RWPE2 (cell line): ENCODE measurements around the gene DNAJC30.

Experiments
- ATAC-seq: fragments of 200-7000 bp; cut with Tn5 transposase; 3 replicates; pipeline ENCODE4 v1.9.1; 2021; ENCODE audit warnings: low read depth
- DNase-seq: peaks from one replicate; pipeline ENCODE4 v3.0.0-alpha.2; 2020; ENCODE audit warnings: low spot score
- H3K27ac ChIP-seq: fragments of 450-650 bp; 2 replicates; pipeline ENCODE4 v1.5.1; 2017; ENCODE audit warnings: mild to moderate bottlenecking; ENCODE audit not compliant: poor library complexity, severe bottlenecking
- H3K27me3 ChIP-seq: fragments of 250-450 bp; sonication (Bioruptor Pico); 2 replicates; pipeline ENCODE4 v1.5.1; 2021; ENCODE audit warnings: mild to moderate bottlenecking, moderate library complexity; ENCODE audit not compliant: insufficient read depth, poor library complexity, severe bottlenecking
- H3K36me3 ChIP-seq: fragments of 250-450 bp; sonication (Bioruptor Pico); 2 replicates; pipeline ENCODE4 v1.5.1; 2020; ENCODE audit warnings: low read depth, mild to moderate bottlenecking, moderate library complexity
- H3K4me1 ChIP-seq: fragments of 250-450 bp; sonication (Bioruptor Pico); 2 replicates; pipeline ENCODE4 v1.5.1; 2021; ENCODE audit warnings: mild to moderate bottlenecking, moderate library complexity; ENCODE audit not compliant: insufficient read depth, poor library complexity, severe bottlenecking
- H3K4me3 ChIP-seq: fragments of 250-450 bp; sonication (Bioruptor Pico); 2 replicates; pipeline ENCODE4 v1.5.1; 2021; ENCODE audit warnings: mild to moderate bottlenecking, moderate library complexity; ENCODE audit not compliant: severe bottlenecking
- H3K9me3 ChIP-seq: fragments of 250-450 bp; sonication (Bioruptor Pico); 2 replicates; pipeline ENCODE4 v1.5.1; 2021; ENCODE audit warnings: mild to moderate bottlenecking, moderate library complexity; ENCODE audit not compliant: severe bottlenecking
- TF ChIP-seq, protein P1 (sequence below): fragments of 450-650 bp; IDR thresholded peaks from one replicate; pipeline ENCODE4 v1.5.1; 2017; ENCODE audit warnings: mild to moderate bottlenecking, moderate library complexity; ENCODE audit not compliant: poor library complexity, severe bottlenecking

Gene DNAJC30

DNA sequence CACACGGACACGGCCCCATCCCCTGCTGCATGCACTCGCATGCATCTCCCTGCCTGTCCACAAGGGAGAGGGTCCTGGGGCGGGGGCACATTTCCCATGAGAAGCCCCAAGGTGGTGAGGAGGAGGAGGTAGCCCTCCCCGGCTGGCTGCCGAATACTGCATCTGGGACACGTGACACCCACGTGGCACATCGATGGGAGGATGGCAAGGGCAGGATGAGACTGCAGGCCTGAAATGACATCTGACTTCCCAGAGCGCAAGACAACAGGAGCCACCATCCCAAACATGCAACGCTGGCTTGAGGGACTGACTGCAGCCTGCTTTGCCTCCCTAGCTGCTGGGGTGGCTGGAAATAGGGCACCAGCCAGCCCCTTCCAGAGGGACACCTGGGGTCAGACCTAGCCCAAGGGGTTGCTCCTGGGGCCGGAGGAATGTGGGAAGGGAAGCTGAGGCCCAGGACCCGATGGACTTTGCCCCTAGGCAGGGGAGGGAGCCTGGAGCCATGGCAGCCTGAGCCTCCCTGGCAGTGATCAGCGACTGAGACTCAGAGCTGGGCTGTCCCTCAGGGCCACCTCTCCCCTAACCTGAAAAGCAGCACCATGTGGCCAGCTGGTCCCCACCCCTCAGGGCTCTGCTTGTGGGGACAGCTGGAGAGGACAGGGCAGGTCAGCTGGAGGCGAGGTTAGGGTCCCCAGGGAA lies 16.3 kb upstream of the DNAJC30 start:
- Histone ChIP-seq H3K9me3 (no peaks in the 10 kb centered on the region), H3K36me3 (peaks cover 67% of the 10 kb centered on the region), H3K4me1 (no peaks in the 10 kb centered on the region), H3K27ac (no peak overlapping the region), H3K27me3 (no peaks in the 10 kb centered on the region), H3K4me3 (no peak overlapping the region)
- no peak; the same call in 2 of the 3 replicates for ATAC-seq
- no peak for DNase-seq
- TF ChIP-seq, protein P1, sequence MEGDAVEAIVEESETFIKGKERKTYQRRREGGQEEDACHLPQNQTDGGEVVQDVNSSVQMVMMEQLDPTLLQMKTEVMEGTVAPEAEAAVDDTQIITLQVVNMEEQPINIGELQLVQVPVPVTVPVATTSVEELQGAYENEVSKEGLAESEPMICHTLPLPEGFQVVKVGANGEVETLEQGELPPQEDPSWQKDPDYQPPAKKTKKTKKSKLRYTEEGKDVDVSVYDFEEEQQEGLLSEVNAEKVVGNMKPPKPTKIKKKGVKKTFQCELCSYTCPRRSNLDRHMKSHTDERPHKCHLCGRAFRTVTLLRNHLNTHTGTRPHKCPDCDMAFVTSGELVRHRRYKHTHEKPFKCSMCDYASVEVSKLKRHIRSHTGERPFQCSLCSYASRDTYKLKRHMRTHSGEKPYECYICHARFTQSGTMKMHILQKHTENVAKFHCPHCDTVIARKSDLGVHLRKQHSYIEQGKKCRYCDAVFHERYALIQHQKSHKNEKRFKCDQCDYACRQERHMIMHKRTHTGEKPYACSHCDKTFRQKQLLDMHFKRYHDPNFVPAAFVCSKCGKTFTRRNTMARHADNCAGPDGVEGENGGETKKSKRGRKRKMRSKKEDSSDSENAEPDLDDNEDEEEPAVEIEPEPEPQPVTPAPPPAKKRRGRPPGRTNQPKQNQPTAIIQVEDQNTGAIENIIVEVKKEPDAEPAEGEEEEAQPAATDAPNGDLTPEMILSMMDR = no peak

- Histone ChIP-seq H3K9me3 (no peaks in the 10 kb centered on the region), H3K27ac (no peak overlapping the region), H3K27me3 (no peaks in the 10 kb centered on the region), H3K36me3 (peaks cover 70% of the 10 kb centered on the region), H3K4me1 (no peaks in the 10 kb centered on the region), H3K4me3 (no peak overlapping the region)
- DNase-seq = no peak
- TF ChIP-seq, protein P1 = no peak
- no peak; the same call in 2 of the 3 replicates for ATAC-seq
These were observed 15.2 kb upstream of the DNAJC30 start for GRCh38 chr7:73698410-73698809.

- Histone ChIP-seq H3K36me3 (peaks cover 74% of the 10 kb centered on the region), H3K4me3 (no peak overlapping the region), H3K27ac (no peak overlapping the region), H3K4me1 (no peaks in the 10 kb centered on the region), H3K9me3 (no peaks in the 10 kb centered on the region), H3K27me3 (no peaks in the 10 kb centered on the region)
- TF ChIP-seq, protein P1 = no peak
- ATAC-seq (no peak), DNase-seq (no peak)
These were observed 13.1 kb upstream of the DNAJC30 start for GRCh38 chr7:73696372-73696771.

GRCh38 chr7:73690646-73691045 lies 7.4 kb upstream of the DNAJC30 start:
- no peak for ATAC-seq
- Histone ChIP-seq H3K4me1 (no peaks in the 10 kb centered on the region), H3K27me3 (no peaks in the 10 kb centered on the region), H3K9me3 (no peaks in the 10 kb centered on the region), H3K36me3 (peaks cover 84% of the 10 kb centered on the region), H3K27ac (no peak overlapping the region), H3K4me3 (no peak overlapping the region)
- TF ChIP-seq, protein P1 = no peak
- no peak for DNase-seq

GRCh38 chr7:73688288-73688687 lies 5.0 kb upstream of the DNAJC30 start:
- ATAC-seq (no peak), DNase-seq (no peak)
- no peaks in the 10 kb centered on the region for H3K27me3 ChIP-seq
- H3K4me3 ChIP-seq = no peak overlapping the region
- peaks cover 62% of the 10 kb centered on the region for H3K36me3 ChIP-seq
- TF ChIP-seq, protein P1 = no peak
- no peaks in the 10 kb centered on the region for H3K4me1 ChIP-seq
- no peaks in the 10 kb centered on the region for H3K9me3 ChIP-seq
- no peak overlapping the region for H3K27ac ChIP-seq
